Rectal smooth muscle tissue (tissue), 1 donor: Measurements from ENCODE around the gene KRTAP12-1.

ENCODE experiments used
- H3K27ac ChIP-seq: one replicate; pipeline ENCODE4 v1.7.0; 2013; ENCODE audit warnings: low read depth, low read length, inconsistent platforms
- H3K27me3 ChIP-seq: one replicate; pipeline ENCODE4 v1.7.0; 2013; ENCODE audit warnings: low read length; ENCODE audit not compliant: control insufficient read depth, insufficient read depth
- H3K36me3 ChIP-seq: one replicate; pipeline ENCODE4 v1.7.0; 2013; ENCODE audit warnings: low read length; ENCODE audit not compliant: control insufficient read depth, insufficient read depth
- H3K4me1 ChIP-seq: one replicate; pipeline ENCODE4 v1.7.0; 2013; ENCODE audit warnings: low read length; ENCODE audit not compliant: control insufficient read depth, insufficient read depth
- H3K4me3 ChIP-seq: one replicate; pipeline ENCODE4 v1.7.0; 2013; ENCODE audit warnings: low read length
- H3K9ac ChIP-seq: one replicate; pipeline ENCODE4 v1.7.0; 2013; ENCODE audit warnings: low read length

Gene KRTAP12-1

GRCh38 chr21:44681861-44682579 lies at the start of gene KRTAP12-1:
Gene KRTAP12-1, minus strand, starts transcription at chr21:44682163. Its CDS starts 40 bp downstream, at chr21:44682123.
- H3K9ac ChIP-seq = no peak within 1 kb of the TSS
- H3K27me3 ChIP-seq = no peaks in the 10 kb centered on the region
- H3K27ac ChIP-seq = no peak within 1 kb of the TSS
- no peaks in the 10 kb centered on the region for H3K36me3 ChIP-seq
- no peaks in the 10 kb centered on the region for H3K4me1 ChIP-seq
- no peak within 1 kb of the TSS for H3K4me3 ChIP-seq

- Histone ChIP-seq H3K9ac (no peak overlapping the region), H3K4me1 (no peaks in the 10 kb centered on the region), H3K27ac (no peak overlapping the region), H3K27me3 (no peaks in the 10 kb centered on the region), H3K36me3 (no peaks in the 10 kb centered on the region), H3K4me3 (no peak overlapping the region)
These were observed 49.1 kb upstream of the KRTAP12-1 start for GRCh38 chr21:44730951-44731579.

GRCh38 chr21:44730028-44730395 lies 48.0 kb upstream of the KRTAP12-1 start:
- Histone ChIP-seq H3K27me3 (no peaks in the 10 kb centered on the region), H3K4me3 (no peak overlapping the region), H3K27ac (no peak overlapping the region), H3K9ac (no peak overlapping the region), H3K36me3 (no peaks in the 10 kb centered on the region), H3K4me1 (no peaks in the 10 kb centered on the region)

- no peak overlapping the region for H3K27ac ChIP-seq
- H3K36me3 ChIP-seq = no peaks in the 10 kb centered on the region
- H3K4me1 ChIP-seq = no peaks in the 10 kb centered on the region
- H3K9ac ChIP-seq = no peak overlapping the region
- no peaks in the 10 kb centered on the region for H3K27me3 ChIP-seq
- H3K4me3 ChIP-seq = no peak overlapping the region
These were observed 47.5 kb upstream of the KRTAP12-1 start for GRCh38 chr21:44729336-44730027.

GRCh38 chr21:44728716-44729115 lies 46.8 kb upstream of the KRTAP12-1 start:
- no peak overlapping the region for H3K4me3 ChIP-seq
- no peaks in the 10 kb centered on the region for H3K36me3 ChIP-seq
- H3K27me3 ChIP-seq = no peaks in the 10 kb centered on the region
- no peaks in the 10 kb centered on the region for H3K4me1 ChIP-seq
- no peak overlapping the region for H3K9ac ChIP-seq
- no peak overlapping the region for H3K27ac ChIP-seq

- Histone ChIP-seq H3K4me3 (no peak overlapping the region), H3K4me1 (no peaks in the 10 kb centered on the region), H3K27ac (no peak overlapping the region), H3K9ac (no peak overlapping the region), H3K27me3 (peaks cover 4% of the 10 kb centered on the region), H3K36me3 (no peaks in the 10 kb centered on the region)
These were observed 45.8 kb upstream of the KRTAP12-1 start for GRCh38 chr21:44727757-44728156.

GRCh38 chr21:44727321-44727720 lies 45.4 kb upstream of the KRTAP12-1 start:
- no peaks in the 10 kb centered on the region for H3K36me3 ChIP-seq
- H3K4me1 ChIP-seq = no peaks in the 10 kb centered on the region
- H3K9ac ChIP-seq = no peak overlapping the region
- H3K4me3 ChIP-seq = no peak overlapping the region
- H3K27me3 ChIP-seq = peaks cover 4% of the 10 kb centered on the region
- no peak overlapping the region for H3K27ac ChIP-seq

- no peak overlapping the region for H3K4me3 ChIP-seq
- H3K27me3 ChIP-seq = peaks cover 4% of the 10 kb centered on the region
- no peak overlapping the region for H3K9ac ChIP-seq
- no peaks in the 10 kb centered on the region for H3K36me3 ChIP-seq
- H3K27ac ChIP-seq = no peak overlapping the region
- H3K4me1 ChIP-seq = no peaks in the 10 kb centered on the region
These were observed 44.9 kb upstream of the KRTAP12-1 start for GRCh38 chr21:44726826-44727225.

- no peak overlapping the region for H3K9ac ChIP-seq
- no peaks in the 10 kb centered on the region for H3K4me1 ChIP-seq
- no peak overlapping the region for H3K27ac ChIP-seq
- no peak overlapping the region for H3K4me3 ChIP-seq
- H3K27me3 ChIP-seq = peaks cover 4% of the 10 kb centered on the region
- H3K36me3 ChIP-seq = no peaks in the 10 kb centered on the region
These were observed 43.0 kb upstream of the KRTAP12-1 start for GRCh38 chr21:44724926-44725325.

- peaks cover 4% of the 10 kb centered on the region for H3K27me3 ChIP-seq
- H3K27ac ChIP-seq = no peak overlapping the region
- no peak overlapping the region for H3K9ac ChIP-seq
- no peaks in the 10 kb centered on the region for H3K4me1 ChIP-seq
- H3K4me3 ChIP-seq = no peak overlapping the region
- H3K36me3 ChIP-seq = no peaks in the 10 kb centered on the region
These were observed 42.2 kb upstream of the KRTAP12-1 start for GRCh38 chr21:44724196-44724595.

GRCh38 chr21:44723177-44724131 lies 41.5 kb upstream of the KRTAP12-1 start:
- no peak overlapping the region for H3K27ac ChIP-seq
- no peaks in the 10 kb centered on the region for H3K36me3 ChIP-seq
- H3K4me3 ChIP-seq = no peak overlapping the region
- H3K9ac ChIP-seq = no peak overlapping the region
- H3K27me3 ChIP-seq = peaks cover 8% of the 10 kb centered on the region
- no peaks in the 10 kb centered on the region for H3K4me1 ChIP-seq

GRCh38 chr21:44722731-44723130 lies 40.8 kb upstream of the KRTAP12-1 start:
- H3K4me3 ChIP-seq = no peak overlapping the region
- no peaks in the 10 kb centered on the region for H3K4me1 ChIP-seq
- H3K27ac ChIP-seq = no peak overlapping the region
- peaks cover 10% of the 10 kb centered on the region for H3K27me3 ChIP-seq
- H3K36me3 ChIP-seq = no peaks in the 10 kb centered on the region
- H3K9ac ChIP-seq = no peak overlapping the region
